ENCODE results near the gene RPL23. TPM values are rescaled to one million over a fixed set of nuclear protein-coding genes. Genes with fewer than 3 reads are reported as not detected.

The RPL23 gene
- total and polyA plus RNA-seq, 2 experiments from 2014 or later: 877 to 4,267 TPM

- no peak overlapping the region for H2AFZ ChIP-seq
- Mint-ChIP-seq H3K36me3 (ENCODE audit: low read depth) (peaks cover 14% of the 10 kb centered on the region), H3K27ac (peak overlapping the region; percentile 90), H3K4me1 (peaks cover 68% of the 10 kb centered on the region), H3K4me3 (no peak overlapping the region; the same call in 2 of the 3 replicates), H3K27me3 (ENCODE audit: insufficient read depth, low read depth, poor library complexity) (peaks cover 18% of the 10 kb centered on the region), H3K9me3 (peaks cover 3% of the 10 kb centered on the region; the same call in 1 of the 3 replicates)
- H3K4me1 ChIP-seq (ENCODE audit: insufficient read depth): peaks cover 65% of the 10 kb centered on the region
- H3K27ac ChIP-seq (ENCODE audit: low read depth): no peak overlapping the region
- DNase-seq (ENCODE audit: low spot score): no peak
- peak overlapping the region; percentile 38 for H3K4me2 ChIP-seq
- no peaks in the 10 kb centered on the region for H3K36me3 ChIP-seq (ENCODE audit: insufficient read depth)
- no peaks in the 10 kb centered on the region for H3K9me2 ChIP-seq (ENCODE audit: insufficient read depth)
- no peak for ATAC-seq
- no peak for TF ChIP-seq ZNF462 (CRISPR knock-in tag; IDR thresholded peaks at IDR 0.05)
- no peak for TF ChIP-seq ZNF331 (CRISPR knock-in tag; IDR thresholded peaks at IDR 0.05; ENCODE audit: low read depth)
- no peak for TF ChIP-seq CREB1 (CRISPR knock-in tag; IDR thresholded peaks at IDR 0.05; ENCODE audit: low read depth)
- no peak for TF ChIP-seq EZH2phosphoT487 (IDR thresholded peaks at IDR 0.05; ENCODE audit: unreplicated experiment)
- TF ChIP-seq ZNF114 (CRISPR knock-in tag; IDR thresholded peaks at IDR 0.05): no peak
- TF ChIP-seq REST (IDR thresholded peaks at IDR 0.05; ENCODE audit: unreplicated experiment): no peak
- TF ChIP-seq NANOG (IDR thresholded peaks at IDR 0.05; ENCODE audit: borderline replicate concordance): no peak
- no peak for TF ChIP-seq CTCF (conservative IDR thresholded peaks at IDR 0.05; ENCODE audit: low read depth in 2 of 2)
- no peak for TF ChIP-seq POLR2AphosphoS5 (IDR thresholded peaks at IDR 0.05; ENCODE audit: low read depth)
- TF ChIP-seq STAT1 (IDR thresholded peaks at IDR 0.05; ENCODE audit: unreplicated experiment): no peak
- no peak for TF ChIP-seq JUNB (IDR thresholded peaks at IDR 0.05; ENCODE audit: unreplicated experiment)
- no peak for TF ChIP-seq EZH2 (IDR thresholded peaks at IDR 0.05; ENCODE audit: low read depth, unreplicated experiment)
- TF ChIP-seq ETS1 (IDR thresholded peaks at IDR 0.05): no peak
- peaks cover 15% of the 10 kb centered on the region for H4K20me1 ChIP-seq (replicated peaks; ENCODE audit: insufficient read depth)
- H3K79me2 ChIP-seq (replicated peaks; ENCODE audit: insufficient read depth): peaks cover 80% of the 10 kb centered on the region
- H3K4me3 ChIP-seq: no peak overlapping the region
- H3K27me3 ChIP-seq (ENCODE audit: insufficient read depth): no peaks in the 10 kb centered on the region
- 0 out of 2 replicates have a peak, but pooled peaks cover 10% of the 10 kb centered on the region for H3F3A ChIP-seq (replicated peaks; ENCODE audit: low read depth)
Observed at GRCh38 chr17:38873640-38874380, 20.3 kb upstream of the RPL23 start.

Measured in GM23338 (cell line).